HG02943 (cell line): Measurements from ENCODE around the gene TBC1D10A.

Source experiments
- ATAC-seq: cut with Tn5 transposase; IDR thresholded peaks from one replicate; pipeline ENCODE4 v1.9.1; 2021; ENCODE audit warnings: mild to moderate bottlenecking, low read depth, moderate library complexity; ENCODE audit not compliant: unreplicated experiment

TBC1D10A gene

DNA sequence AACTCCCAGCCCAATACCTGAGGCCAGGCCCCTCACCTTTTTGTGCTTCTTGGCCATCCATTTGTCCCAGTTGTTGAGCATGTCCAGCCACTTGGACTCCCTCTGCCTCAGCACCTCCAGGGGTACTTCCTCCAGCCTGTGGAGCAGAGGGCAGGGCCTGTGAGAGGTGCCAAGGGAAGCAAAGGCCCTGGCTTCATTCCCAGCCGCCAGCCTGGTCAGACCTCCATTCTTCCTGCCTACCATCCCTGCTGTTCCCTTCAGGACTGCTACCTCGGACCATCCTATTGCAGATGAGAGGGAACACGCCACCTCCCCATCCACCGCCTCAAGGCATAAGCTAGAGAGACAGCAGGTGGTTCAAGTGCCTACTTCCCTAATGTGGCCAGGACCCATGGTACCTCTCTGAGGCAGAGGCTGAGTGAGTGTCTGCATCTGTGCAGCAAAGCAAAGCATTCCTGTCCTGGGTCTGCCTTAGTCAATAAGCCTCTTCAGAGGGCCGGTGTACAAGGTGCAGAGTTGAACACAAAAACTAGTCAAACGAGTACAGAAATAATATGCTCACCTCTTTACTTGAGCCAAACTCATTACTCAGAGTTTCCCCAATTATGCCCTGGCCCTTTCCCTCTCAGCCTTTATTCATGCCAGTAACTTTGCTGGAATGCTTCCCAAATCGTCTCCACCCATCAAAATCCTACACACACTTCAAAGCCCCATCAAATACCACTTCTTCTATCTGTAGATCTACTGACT, 22.1 kb downstream of the TBC1D10A start:
- no peak for ATAC-seq

DNA sequence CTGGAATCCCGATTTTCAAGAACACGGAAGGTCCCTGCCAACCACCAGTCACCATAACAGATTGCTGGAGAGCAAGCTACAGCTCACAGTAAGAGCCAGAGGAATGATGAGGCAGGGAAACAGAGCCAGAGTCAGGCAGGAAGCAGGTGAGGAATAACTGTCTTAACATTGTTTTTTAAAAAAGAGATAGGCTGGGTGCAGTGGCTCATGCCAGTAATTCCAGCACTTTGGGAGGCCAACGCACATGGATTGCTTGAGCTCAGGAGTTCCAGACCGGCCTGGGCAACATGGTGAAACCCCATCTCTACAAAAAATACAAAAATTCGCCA, 24.0 kb downstream of the TBC1D10A start:
- no peak for ATAC-seq

DNA sequence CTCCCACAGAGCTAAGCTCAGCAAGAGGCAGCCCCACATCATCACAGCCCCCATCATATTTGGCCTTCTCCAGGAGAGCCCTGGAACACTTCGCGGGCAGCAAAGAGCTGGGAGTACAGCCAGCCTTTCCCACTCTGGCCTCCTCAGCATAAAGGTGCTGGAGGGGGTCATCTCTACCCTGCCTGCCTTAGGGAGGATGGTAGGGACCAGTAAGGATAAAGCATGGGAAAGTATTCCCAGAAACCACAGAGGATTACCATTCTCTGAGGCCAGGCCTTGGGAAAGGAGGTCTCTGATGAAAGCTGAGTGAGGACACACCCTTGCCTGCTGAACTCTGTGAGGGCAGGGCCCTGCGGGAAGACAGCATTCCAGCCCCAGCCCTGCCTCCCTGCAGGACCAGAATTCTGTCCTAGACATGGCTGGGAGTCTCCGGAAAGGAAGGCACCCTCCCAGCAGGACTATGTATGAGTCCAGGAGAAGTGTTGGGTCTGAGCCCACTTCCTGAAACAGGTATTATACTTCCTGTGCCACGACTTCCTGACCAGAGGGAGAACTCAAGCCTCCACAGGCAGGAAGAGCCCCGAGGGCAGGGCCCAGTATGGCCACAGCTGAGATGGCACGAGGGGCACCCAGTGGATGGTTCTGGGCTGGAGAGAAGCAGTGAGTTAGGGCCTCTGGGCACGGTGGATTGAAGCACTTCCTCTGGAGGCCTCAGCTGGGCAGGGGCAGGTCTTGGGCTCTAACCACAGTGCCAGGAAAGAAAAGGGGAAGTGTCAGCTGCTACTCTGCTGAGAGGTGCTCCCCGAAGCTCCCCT, 24.5 kb downstream of the TBC1D10A start:
- ATAC-seq = no peak

DNA sequence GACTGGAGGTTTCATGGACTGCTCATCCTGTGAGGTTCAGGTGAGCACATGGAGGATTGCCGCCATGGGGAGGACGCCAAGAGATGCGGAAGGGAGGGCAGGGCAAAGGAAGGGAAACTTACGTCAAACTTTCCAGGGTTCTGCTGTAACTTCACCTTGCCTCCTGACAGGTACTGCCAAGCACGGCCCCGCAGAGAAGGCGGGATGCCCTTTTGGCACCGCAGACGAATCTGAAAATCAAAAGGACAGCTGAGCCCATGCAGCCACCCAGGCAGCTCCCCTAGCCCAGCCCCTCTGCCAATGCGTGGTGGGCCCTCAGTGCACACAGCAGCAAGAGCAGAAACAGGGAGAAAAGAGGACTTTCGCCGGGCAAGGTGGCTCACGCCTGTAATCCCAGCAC, 27.4 kb downstream of the TBC1D10A start:
- no peak for ATAC-seq

DNA sequence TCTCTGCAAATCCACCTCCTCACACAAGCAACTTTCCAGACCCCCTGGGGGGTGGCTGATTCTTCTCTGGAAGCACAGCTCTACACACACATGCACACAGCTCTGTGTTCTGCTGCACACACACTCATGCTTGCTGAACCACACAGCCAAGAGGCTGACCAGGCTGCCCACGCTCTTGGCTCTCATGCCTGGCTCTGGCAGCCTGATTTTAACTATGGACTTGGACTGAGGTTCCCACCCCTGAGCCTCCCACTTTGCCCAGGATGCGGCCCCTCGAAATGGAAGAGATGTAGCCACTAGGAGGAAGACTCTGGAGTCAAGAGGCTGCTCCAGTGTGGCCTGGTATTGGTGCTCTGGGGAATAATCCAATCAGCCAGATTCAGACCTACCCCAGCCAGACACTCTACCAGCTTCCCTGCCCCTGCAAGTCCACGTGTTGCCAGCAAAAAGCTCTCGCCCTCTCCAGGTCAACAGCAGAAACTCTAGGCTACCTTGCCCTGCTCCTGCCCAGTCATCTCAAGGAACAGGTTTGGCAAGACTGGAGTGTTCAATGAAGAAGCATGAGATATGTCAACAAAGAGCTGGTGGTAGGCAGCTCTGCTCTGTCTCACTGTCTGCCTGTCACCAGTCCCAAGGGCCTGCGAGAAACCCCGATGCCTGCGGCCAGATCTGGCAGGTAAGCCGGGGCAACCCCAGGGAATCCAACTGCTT, 28.6 kb downstream of the TBC1D10A start:
- no peak for ATAC-seq

DNA sequence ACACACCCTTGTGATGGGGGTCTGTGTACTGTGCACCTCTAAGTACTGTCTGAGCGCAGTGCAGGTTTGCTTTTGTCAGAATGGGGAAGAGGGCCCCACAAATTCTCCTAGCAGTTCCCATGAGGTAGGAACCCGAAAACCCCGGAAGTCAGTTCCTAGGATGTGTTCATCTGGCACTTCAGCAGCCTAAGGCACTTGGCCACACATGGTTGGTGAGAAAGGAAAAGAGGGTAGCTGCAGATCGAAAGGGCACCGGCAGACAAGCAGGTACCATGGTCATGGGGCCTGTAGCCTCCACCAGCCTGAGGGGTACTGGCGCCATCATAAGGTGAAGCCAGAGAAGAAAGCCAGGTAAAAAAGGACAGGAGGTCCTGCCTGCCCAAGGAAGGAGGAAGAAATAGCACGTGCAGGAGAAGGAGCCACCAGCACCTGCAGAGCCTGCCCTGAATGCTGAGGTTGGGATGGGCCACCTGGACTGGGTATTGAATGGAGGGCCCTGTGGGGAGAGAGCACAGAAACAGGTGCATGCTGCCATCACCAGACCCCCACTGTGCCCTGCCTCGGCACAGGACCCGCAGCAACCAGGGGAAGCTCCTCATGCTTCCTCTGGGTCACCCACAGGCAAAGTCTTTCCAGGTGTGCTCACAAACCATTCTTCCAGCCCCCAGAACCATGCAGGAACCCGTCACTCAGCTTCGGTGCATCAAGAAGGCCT, 29.3 kb downstream of the TBC1D10A start:
- ATAC-seq = no peak

DNA sequence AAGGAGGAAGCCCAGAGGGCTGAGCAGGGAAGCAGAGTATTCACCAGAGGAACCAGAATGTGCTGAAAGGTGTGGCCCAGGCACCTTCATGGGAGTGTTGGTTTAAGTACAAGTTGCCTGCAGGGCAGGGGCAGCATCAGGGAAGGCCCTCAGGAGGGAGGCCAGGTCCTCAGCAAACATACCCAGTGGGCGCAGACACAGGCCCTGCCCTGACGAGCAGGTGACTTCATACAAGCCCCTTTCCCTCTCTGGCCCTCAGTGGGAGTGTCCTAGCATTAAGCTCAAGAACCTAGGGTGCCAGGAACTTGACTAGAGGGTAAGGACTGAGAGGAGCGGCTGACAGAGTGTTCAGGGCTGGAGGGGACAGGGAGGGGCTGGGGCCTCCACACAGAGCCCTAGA, 29.9 kb downstream of the TBC1D10A start:
- ATAC-seq = no peak

DNA sequence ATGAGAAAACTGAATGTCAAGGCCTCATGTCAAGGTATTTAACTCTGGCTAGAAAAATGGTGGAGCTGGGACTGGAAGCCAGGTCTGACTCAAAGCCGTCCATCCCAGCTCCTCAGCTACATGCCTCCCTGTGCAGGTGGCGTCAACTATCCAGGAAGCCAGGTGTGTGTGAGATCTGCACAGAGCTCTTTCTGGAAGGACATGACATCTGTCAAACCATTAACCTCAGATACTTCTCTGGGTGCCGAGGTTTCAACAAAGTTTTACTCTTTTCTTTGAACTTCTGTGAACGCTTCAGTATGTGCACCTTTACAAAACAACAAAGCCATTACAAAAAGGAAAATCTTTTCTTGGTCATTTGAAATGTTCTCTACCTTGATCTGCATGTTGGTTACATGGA, 30.4 kb downstream of the TBC1D10A start:
- no peak for ATAC-seq

DNA sequence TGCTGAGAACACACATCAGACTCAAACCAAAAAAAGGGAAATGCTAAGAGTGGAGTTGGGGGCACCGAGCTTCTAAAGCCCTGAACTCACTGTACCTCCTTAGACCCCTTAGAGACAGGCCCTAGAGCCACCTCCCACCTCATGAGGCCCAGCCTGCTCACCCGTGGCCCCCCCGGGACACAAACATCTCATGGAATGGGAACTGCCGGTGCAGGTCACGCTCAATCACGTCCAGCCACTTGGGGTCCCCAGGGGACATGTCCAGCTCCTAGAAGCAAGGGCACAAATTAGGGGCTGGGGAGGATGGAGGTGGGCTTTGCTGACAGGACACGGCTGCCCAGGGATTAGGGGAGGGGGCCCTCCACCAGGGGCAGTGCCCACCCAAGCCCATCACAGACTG, 31.2 kb downstream of the TBC1D10A start:
- no peak for ATAC-seq

DNA sequence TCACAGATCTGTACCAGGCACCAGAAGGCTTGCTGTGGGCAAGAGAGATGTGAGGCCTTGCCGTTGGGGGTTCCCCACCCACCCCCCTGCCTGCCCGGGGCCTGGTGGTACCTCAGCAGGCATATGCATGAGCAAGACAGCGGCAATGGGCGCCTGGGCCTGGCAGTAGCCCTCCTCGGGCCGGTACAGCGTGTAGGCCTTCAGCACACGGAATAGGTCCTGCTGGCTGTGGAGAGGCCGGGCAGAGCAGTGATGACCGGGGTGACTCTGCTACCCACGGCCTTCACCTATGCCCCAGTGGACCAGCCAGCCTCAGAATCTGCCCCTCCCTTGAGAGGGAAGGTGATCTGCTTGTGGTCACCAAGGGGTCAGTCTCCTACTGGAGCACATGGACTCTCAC, 31.9 kb downstream of the TBC1D10A start:
- no peak for ATAC-seq

DNA sequence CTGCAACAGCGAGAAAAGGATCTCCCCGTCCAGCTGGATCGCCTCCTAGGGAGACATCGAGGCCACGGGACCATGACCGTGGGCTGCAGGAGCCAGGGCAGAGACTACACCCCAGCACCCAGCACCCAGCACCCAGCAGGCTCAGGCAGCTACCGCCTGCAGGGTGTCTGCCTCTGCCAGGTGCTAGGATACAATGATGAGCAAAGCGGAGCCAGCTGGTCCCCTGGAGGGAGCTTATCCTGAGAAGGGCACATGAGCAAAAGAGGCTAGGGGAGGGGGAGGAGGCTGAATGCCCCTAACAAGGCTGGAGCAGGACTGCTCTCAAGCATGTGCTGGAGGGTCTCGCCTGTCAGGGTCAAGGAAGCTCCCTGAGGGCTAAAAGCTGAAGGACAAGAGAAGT, 32.7 kb downstream of the TBC1D10A start:
- no peak for ATAC-seq

DNA sequence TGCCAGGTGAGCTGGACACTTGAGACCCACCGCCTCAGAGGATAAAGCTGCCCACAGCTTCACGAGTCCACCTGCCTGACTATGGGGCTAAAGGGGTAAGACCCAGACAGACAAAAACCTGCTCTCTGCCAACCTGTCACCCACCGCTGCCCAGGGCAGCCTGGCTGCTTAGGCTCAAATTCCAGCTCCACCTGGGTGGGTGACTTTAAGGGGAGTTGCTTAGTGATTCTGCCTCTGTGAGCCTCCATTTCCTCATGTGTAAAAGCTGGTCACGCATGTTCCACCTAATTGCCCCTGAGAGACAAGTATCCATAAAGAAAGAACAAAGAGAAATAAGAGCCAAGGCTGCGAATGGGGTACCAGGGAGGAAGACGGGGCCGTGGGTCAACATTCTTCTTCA, 33.7 kb downstream of the TBC1D10A start:
- ATAC-seq = no peak

DNA sequence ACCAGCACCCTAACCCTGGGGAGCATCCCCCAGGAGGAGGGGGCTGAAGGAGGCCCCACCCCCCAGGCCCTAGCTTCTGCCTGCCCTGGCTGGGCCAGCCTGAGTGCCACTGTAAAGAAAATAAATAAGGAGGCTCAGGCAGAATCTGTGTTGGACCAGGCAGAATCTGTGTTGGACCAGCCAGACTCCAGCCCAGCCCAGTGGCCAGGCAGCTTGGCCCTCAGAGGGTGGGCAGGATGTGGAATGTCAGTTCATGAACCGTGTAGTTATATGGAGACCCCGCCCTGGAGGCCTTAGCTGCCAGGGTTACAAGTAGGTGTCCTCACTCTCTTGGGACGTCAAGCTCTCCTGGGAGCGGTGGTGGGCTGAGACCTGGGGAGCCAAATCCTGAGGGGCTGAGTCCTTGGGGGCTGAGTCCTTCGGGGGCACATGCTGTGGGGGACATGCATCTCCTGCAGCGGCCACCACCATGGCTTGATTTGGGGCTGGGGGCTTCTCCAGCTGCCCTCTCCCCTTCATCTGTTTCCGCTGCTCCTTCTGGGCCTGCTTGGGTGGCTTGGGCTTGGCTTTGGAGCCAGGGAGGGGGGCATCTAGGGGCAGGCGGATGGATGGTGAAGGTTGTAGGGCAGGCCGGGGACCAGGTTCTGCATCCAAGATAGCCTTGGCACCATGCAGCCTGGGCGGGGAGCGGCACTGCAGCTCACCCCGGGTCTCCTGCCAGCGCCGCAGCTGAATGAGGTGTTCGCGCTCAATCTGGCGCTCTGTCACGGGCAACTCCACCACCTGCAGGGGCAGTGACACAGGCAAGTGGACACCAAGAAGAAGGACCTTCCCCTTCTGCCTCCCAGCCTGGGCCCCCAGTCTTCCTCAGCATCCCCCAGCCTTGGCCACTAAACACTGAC, 34.4 kb downstream of the TBC1D10A start:
- no peak for ATAC-seq

DNA sequence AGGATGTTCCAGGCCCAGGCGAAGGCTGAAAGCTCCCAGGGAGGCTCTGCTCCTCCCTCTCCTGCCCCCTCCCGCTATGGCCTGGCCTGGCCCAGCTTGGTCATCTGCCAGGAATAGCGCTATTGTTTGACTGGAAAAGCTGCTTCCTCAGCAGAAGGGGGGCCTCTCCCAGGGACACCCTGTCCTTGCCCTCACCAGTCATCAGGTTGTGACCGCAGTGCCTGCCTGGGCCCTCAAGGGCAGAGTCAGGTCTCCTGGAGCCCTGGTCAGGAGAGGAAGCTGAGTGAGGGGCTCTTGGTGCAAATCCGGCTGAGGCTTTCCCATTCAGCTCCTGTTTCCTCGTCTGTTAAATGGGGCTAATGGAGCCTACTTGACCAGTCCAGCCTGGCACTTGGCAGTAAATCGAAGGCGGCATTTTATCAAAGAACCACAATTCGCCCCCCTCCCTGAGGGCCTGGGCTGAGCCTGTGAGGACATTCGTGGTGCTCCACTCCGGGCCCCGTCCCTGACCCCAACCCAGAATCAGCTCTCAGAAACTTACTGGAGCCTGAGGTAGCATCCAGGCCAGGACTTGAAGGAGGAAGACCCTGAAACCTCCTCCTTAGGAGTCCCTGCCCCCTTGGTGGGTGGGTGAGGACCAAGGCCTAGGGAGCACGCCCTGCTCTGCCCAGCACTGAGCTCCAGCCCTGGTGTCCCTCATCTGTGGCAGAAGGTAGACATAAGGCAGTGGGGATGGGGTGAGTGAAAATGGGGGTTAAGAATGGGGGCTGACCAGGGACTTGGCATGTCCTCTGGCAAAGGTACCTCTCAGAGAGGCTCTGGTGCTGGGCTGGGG, 35.5 kb downstream of the TBC1D10A start:
- no peak for ATAC-seq

DNA sequence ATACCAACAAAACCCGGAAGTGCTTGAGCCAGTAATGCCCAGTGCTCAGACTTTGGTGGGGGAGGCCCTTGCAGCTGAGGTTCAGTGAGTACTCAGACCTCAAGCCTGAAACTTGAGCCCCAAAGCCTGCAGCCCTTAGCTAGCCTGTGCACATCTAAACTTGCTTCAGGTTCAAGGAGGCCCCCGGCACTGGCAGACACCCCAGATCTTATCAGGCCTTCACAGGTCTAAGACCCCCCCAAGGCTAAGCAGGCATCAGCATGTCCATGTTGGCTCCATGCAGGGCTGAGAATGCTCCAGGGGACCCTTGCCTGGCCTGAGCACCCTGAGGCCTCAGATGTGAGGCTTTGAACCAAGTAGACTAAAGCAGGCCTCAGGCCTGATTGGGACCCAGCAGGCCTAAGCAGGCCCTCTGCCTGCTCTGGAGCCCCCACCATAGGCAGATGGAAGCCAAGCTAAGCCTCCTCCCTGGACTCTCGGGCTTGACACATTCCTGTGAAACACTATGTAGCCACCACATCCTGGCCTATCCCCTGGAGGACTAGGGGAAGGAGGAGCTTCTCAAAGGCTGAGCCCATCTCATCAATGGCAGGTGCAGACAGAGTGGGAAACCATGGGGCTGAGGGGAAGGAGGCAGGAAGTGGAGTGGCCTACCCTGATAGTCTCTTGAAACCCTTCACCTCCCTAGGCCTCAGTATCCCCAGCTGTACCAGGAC, 36.2 kb downstream of the TBC1D10A start:
- ATAC-seq = no peak

DNA sequence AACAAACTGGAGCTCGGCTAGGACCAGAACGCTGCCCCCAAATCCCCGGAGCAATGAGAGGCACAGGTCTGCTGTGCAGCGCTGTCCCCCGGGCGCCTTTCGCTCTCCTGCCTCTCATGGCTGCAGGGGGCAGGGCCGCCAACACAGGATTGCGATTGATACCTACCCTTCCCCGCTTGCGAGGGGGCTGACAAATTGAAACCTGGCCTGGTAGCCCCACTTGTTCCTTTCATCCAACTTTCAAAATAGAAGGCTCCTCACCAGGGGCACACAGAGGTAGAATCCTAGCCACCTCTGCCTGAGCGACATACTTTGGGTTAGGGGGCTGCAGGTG, 36.8 kb downstream of the TBC1D10A start:
- peak; percentile 9 for ATAC-seq

DNA sequence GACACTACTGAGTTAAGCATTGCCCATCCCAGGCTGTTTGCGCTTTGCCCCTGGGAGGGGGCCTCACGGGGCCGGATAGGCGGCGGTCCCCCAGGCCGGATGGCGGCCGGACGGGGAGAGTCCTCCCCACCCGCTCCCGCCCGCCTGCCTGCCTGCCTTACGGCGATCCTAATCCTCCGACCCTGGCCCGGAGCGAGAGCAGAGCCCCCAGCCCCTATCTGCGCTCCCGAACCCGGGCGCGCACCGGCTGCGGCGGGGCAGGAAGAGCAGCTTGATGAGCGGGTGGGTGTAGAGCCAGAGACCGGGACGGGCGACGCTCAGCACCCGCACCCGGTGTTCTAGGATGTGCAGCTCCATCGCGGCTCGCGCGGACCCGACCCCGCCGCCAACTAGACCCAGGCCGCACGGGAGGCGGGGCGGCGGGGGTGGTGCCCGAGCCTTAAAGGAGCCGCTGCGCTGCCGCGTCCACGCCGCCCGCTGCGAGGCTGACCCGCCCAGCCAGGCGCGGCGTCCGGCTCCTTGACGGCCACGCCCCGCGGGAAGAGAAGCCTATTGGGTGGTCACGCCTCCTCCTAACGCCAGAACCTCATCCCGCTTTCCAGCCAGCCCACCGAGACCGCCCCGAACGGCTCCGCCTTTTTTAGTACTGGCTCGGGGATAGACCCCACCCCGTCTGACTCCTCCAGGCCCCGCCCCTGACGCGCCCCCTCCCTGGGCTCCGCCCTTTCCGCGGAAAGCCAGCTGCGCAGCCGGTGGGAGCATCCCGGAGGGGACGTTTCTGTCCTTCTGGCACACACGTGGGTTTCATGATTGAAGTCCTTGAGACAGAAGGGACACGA, 37.4 kb downstream of the TBC1D10A start, which contains the start of gene CASTOR1:
CASTOR1 (minus strand) TSS at position 365 of the 839 bp plus-strand sequence; CDS start at position 357, 8 bp downstream.
- peak; percentile 48 for ATAC-seq
